ENCODE results near the gene CASTOR1. TPM values are rescaled to one million over a fixed set of nuclear protein-coding genes. Genes with fewer than 3 reads are reported as not detected.
A peak's percentile ranks its signal among the peaks of the same experiment; 100 is the strongest.

Gene CASTOR1
- total RNA-seq, 1 experiment from 2014 or later: 10.6 TPM

GRCh38 chr22:30239488-30240405 lies 49.6 kb downstream of the CASTOR1 start:
- Histone ChIP-seq H3K4me3 (no peak overlapping the region), H3K9me2 (ENCODE audit: insufficient read depth) (no peaks in the 10 kb centered on the region), H3F3A (ENCODE audit: insufficient read depth, low read depth) (peaks cover 72% of the 10 kb centered on the region), H2AFZ (no peak overlapping the region), H3K4me2 (no peak overlapping the region), H3K79me2 (ENCODE audit: low read depth) (peaks cover 3% of the 10 kb centered on the region), H3K9me3 (ENCODE audit: insufficient read depth, low read depth) (no peaks in the 10 kb centered on the region), H3K27ac (peak overlapping the region; percentile 95), H3K36me3 (ENCODE audit: low read depth) (peaks cover 28% of the 10 kb centered on the region), H4K20me1 (ENCODE audit: insufficient read depth) (no peaks in the 10 kb centered on the region), H3K27me3 (ENCODE audit: insufficient read depth, low read depth) (no peaks in the 10 kb centered on the region), H3K4me1 (replicated peaks; ENCODE audit: insufficient read depth) (peaks cover 59% of the 10 kb centered on the region)
- ChIA-PET POLR2A (ENCODE audit: unreplicated experiment) (no interaction called here), CTCF (interaction anchor here (0.6 kb wide), 2 partner anchors 16 to 153 kb away, joined by 3 to 7 read pairs; no protein-coding TSS in a partner anchor)
- peak in 1 of 2 experiments; percentile 53 for DNase-seq
- BruUV-seq (replicated peaks): no TSS peak
- TF ChIP-seq CTCF (conservative IDR thresholded peaks at IDR 0.05) (no peak), EZH2 (IDR thresholded peaks at IDR 0.05; ENCODE audit: low read depth) (no peak)
- intact Hi-C loops (cut with micrococcal nuclease; ENCODE audit: unreplicated experiment): loop anchor here (5.0 kb wide), 1 partner anchor 132 kb away; no protein-coding TSS in a partner anchor

- CTCF ChIA-PET: interaction anchor here (0.5 to 0.7 kb wide), 3 partner anchors 15 to 25 kb away, joined by 3 to 7 read pairs (median 4); no protein-coding TSS in a partner anchor
- H3K4me2 ChIP-seq: no peak overlapping the region
Observed at GRCh38 chr22:30238661-30239487, 50.4 kb downstream of the CASTOR1 start.

More at GRCh38 chr22:30238661-30239487, 50.4 kb downstream of the CASTOR1 start:
- no peaks in the 10 kb centered on the region for H4K20me1 ChIP-seq (ENCODE audit: insufficient read depth)
- H3K4me1 ChIP-seq (replicated peaks; ENCODE audit: insufficient read depth): peaks cover 68% of the 10 kb centered on the region
- peaks cover 78% of the 10 kb centered on the region for H3F3A ChIP-seq (ENCODE audit: insufficient read depth, low read depth)
- H3K36me3 ChIP-seq (ENCODE audit: low read depth): peaks cover 23% of the 10 kb centered on the region
- peak overlapping the region; percentile 95 for H3K27ac ChIP-seq
- no peaks in the 10 kb centered on the region for H3K27me3 ChIP-seq (ENCODE audit: insufficient read depth, low read depth)
- no peak overlapping the region for H3K4me3 ChIP-seq
- H3K9me2 ChIP-seq (ENCODE audit: insufficient read depth): no peaks in the 10 kb centered on the region
- POLR2A ChIA-PET (ENCODE audit: unreplicated experiment): no interaction called here
- H3K9me3 ChIP-seq (ENCODE audit: insufficient read depth, low read depth): no peaks in the 10 kb centered on the region
- intact Hi-C loops (cut with micrococcal nuclease; ENCODE audit: unreplicated experiment): loop anchor here (5.0 kb wide), 1 partner anchor 132 kb away; no protein-coding TSS in a partner anchor
- no TSS peak for BruUV-seq (replicated peaks)
- TF ChIP-seq CTCF (conservative IDR thresholded peaks at IDR 0.05) (no peak), EZH2 (IDR thresholded peaks at IDR 0.05; ENCODE audit: low read depth) (no peak)
- H3K79me2 ChIP-seq (ENCODE audit: low read depth): no peaks in the 10 kb centered on the region
- H2AFZ ChIP-seq: no peak overlapping the region
- peak; percentile 58 to 77 for DNase-seq

Measured in PC-9 (cell line).